ENCODE measurements around the gene ROBO1.

DNA sequence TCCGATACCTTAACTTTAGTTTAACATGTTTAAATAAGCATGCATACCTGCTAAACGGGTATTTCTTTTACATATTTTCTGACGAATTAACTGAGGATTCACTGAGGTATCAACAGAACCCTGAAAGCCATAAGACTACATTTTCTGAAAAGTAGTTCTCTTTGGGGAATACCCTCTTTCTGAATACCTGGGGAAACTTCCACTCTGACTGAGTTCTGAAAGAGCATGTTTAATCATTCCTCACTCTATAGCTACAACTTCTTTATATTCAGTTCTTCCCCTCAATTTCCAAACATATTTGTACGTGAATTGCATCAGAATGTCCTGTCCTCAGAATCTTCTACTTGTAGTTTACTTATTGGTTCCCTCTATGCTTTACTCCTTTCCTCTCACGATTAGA is 403.0 kb downstream of the ROBO1 start:
- no peak for TF ChIP-seq POLR2AphosphoS5 (IDR thresholded peaks at IDR 0.05; ENCODE audit: borderline replicate concordance, low read depth, low read length)
- TF ChIP-seq EZH2 (IDR thresholded peaks at IDR 0.05): no peak
- TF ChIP-seq FOXP2 (optimal IDR thresholded peaks at IDR 0.05; ENCODE audit: control extremely low read depth, extremely low read length, insufficient read depth): no peak

All from SK-N-MC (cell line).